Measurements from ENCODE around the gene CARNS1.

GRCh38 chr11:67432655-67433349 is 17.3 kb downstream of the CARNS1 start:
- no peak for TF ChIP-seq CTCF (IDR thresholded peaks at IDR 0.05)
- TF ChIP-seq POLR2A (IDR thresholded peaks at IDR 0.05) = no peak
